AG09319 (cell line): ENCODE data around the gene PERM1.

Experiments used
- DNase-seq: peaks from one replicate; pipeline ENCODE4 v3.0.0-alpha.2; 2010; ENCODE audit warnings: low read depth; ENCODE audit errors: extremely low read depth
- CTCF ChIP-seq: IDR thresholded peaks from 2 replicates; pipeline ENCODE4 v1.5.1; 2011; ENCODE audit warnings: low read depth, mild to moderate bottlenecking, inconsistent platforms, low read length, moderate library complexity

The PERM1 gene

GRCh38 chr1:1001057-1001783 is 19.3 kb upstream of the PERM1 start:
- no peak for TF ChIP-seq CTCF
- no peak for DNase-seq

GRCh38 chr1:1000357-1001056 is 18.6 kb upstream of the PERM1 start:
- no peak for DNase-seq
- no peak for TF ChIP-seq CTCF

- no peak for TF ChIP-seq CTCF
- DNase-seq = peak; percentile 81
These were observed 17.9 kb upstream of the PERM1 start, which contains the start of gene HES4 for GRCh38 chr1:999725-1000356. Gene HES4, minus strand, starts transcription at chr1:1000097. Its CDS starts 124 bp downstream, at chr1:999973.

- no peak for DNase-seq
- no peak for TF ChIP-seq CTCF
These were observed 17.3 kb upstream of the PERM1 start for GRCh38 chr1:998995-999724.

- no peak for TF ChIP-seq CTCF
- DNase-seq = no peak
These were observed 16.8 kb upstream of the PERM1 start for GRCh38 chr1:998745-998994.

- no peak for DNase-seq
- TF ChIP-seq CTCF = no peak
These were observed 16.3 kb upstream of the PERM1 start for GRCh38 chr1:997993-998744.
